Transverse colon (tissue), 4 donors: ENCODE results near the gene PTGR2.

Source experiments
- EP300 ChIP-seq: sonication (generic); formaldehyde crosslinking; IDR thresholded peaks from one replicate; pipeline ENCODE4 v1.6.1; 2017; ENCODE audit warnings: antibody characterized with exemption, low read depth
- POLR2A ChIP-seq: fragments of 450-650 bp; IDR thresholded peaks from one replicate; pipeline ENCODE4 v1.6.1; 2016; ENCODE audit warnings: antibody characterized with exemption, mild to moderate bottlenecking, moderate library complexity
- POLR2AphosphoS5 ChIP-seq, 3 donors: sonication (generic); formaldehyde crosslinking; IDR thresholded peaks; one replicate each; pipeline ENCODE4 v1.6.1; 2016; ENCODE audit warnings: antibody characterized with exemption in 3 of 3
- TF ChIP-seq, protein P1 (sequence below), 5 experiments: fragments of 200-600 bp in 3 of 5; fragments of 450-650 bp in 2 of 5; sonication (generic) in 3 of 5; IDR thresholded peaks; 1 replicate in 2 of 5; 2 replicates in 3 of 5; pipeline ENCODE4 v1.5.1; 2016 to 2017; ENCODE audit warnings: antibody characterized with exemption in 5 of 5, inconsistent platforms in 3 of 5, mild to moderate bottlenecking in 2 of 5, moderate library complexity in 1 of 5

DNA sequence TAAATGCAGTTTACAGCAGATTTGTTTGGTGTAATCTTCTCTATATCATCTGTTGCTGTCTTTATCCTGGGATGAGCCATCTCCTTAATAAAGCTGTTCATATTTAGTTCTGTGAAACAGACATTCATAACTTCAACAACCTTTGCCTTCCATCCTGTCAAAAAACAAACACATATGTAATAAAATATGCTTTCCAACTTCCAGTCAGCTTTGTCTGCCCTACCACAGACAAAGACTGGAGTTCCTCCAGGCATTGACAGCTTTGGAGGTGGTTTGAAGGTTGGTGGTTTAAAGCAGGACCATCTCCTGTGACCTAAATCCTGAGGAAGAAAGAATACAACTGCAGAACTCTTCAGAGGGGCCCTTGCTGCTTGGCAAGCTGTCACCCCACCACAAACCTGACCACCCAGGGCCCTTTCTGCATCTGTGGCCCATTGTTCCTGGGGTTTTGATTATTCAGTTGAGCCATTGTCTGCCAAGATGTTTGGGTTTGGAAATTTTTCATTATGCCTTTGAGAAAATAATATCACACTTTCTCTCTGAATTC, 28.2 kb upstream of the PTGR2 start:
- TF ChIP-seq EP300 (no peak), POLR2A (no peak), POLR2AphosphoS5 (IDR thresholded peaks at IDR 0.05) (peak in 1 of 3 donors; percentile 26)
- TF ChIP-seq, protein P1, sequence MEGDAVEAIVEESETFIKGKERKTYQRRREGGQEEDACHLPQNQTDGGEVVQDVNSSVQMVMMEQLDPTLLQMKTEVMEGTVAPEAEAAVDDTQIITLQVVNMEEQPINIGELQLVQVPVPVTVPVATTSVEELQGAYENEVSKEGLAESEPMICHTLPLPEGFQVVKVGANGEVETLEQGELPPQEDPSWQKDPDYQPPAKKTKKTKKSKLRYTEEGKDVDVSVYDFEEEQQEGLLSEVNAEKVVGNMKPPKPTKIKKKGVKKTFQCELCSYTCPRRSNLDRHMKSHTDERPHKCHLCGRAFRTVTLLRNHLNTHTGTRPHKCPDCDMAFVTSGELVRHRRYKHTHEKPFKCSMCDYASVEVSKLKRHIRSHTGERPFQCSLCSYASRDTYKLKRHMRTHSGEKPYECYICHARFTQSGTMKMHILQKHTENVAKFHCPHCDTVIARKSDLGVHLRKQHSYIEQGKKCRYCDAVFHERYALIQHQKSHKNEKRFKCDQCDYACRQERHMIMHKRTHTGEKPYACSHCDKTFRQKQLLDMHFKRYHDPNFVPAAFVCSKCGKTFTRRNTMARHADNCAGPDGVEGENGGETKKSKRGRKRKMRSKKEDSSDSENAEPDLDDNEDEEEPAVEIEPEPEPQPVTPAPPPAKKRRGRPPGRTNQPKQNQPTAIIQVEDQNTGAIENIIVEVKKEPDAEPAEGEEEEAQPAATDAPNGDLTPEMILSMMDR (IDR thresholded peaks at IDR 0.05) = no peak
